K562 (cell line): Measurements from ENCODE around the gene PRRG4. TPM values are rescaled to one million over a fixed set of nuclear protein-coding genes. Genes with fewer than 3 reads are reported as not detected.
A peak's percentile ranks its signal among the peaks of the same experiment; 100 is the strongest.

Experiments used
- ATAC-seq: fragments of 200-7000 bp; cut with Tn5 transposase; 3 replicates; pipeline ENCODE4 v1.9.1; 2020; ENCODE audit warnings: moderate library complexity
- BruUV-seq: library from RNA; stranded (reverse); fragments of 400-500 nt; replicated peaks from 2 replicates; lab custom pipeline; 2021; lab: Mats Ljungman, UMichigan
- CTCF ChIA-PET: fragments of 300-600 bp; formaldehyde crosslinking; extraction: SDS; loops from one replicate; lab custom pipeline; 2021; ENCODE audit warnings: low intra/inter-chr PET ratio; lab: Yijun Ruan, JAX
- POLR2A ChIA-PET: fragments of 300-600, 350-650 bp; sonication (Branson Sonifier 250); formaldehyde crosslinking; extraction: SDS; loops from one replicate; lab custom pipeline; 2021; ENCODE audit warnings: antibody characterized with exemption, inconsistent platforms; lab: Yijun Ruan, JAX
- DNase-seq, 4 experiments: peaks; one replicate each; pipeline versions ENCODE4 v3.0.0 to v3.0.0-alpha.2; 2011 to 2018; ENCODE audit warnings: low spot score in 3 of 4, mixed read lengths in 3 of 4; ENCODE audit errors: extremely low read depth in 1 of 4
- FAIRE-seq: peaks from 2 replicates; lab custom pipeline; 2011; peaks lifted over from hg19 to GRCh38; lab: Jason Lieb, UNC
- H2AFZ ChIP-seq: 2 replicates; pipeline ENCODE4 v1.6.0; 2011; ENCODE audit warnings: low read depth, low read length, control low read depth, inconsistent platforms
- H3K27ac ChIP-seq: fragments of 200-600 bp; 3 replicates; pipeline ENCODE4 v1.8.0; 2011; ENCODE audit warnings: low read depth, mild to moderate bottlenecking, control low read depth, inconsistent platforms, low read length, moderate library complexity, mixed read lengths; ENCODE audit errors: extremely low read depth
- H3K27me3 ChIP-seq, 2 experiments: fragments of 300-600 bp in 1 of 2; 2 replicates in 1 of 2; 3 replicates in 1 of 2; pipeline versions ENCODE4 v1.6.0 to v1.8.0; 2011; ENCODE audit warnings: inconsistent platforms in 2 of 2, low read length in 2 of 2, mild to moderate bottlenecking in 1 of 2, mixed read lengths in 1 of 2, moderate library complexity in 1 of 2; ENCODE audit not compliant: control insufficient read depth in 2 of 2, insufficient read depth in 2 of 2
- H3K36me3 ChIP-seq: fragments of 300-600 bp; 3 replicates; pipeline ENCODE4 v1.8.0; 2011; ENCODE audit warnings: mild to moderate bottlenecking, low read length, inconsistent platforms; ENCODE audit not compliant: control insufficient read depth, insufficient read depth
- H3K4me1 ChIP-seq, 2 experiments: fragments of 200-600 bp in 1 of 2; replicated peaks in 1 of 2; 2 replicates in 1 of 2; 3 replicates in 1 of 2; pipeline versions ENCODE4 v1.5.1 to v1.8.0; 2011; ENCODE audit warnings: inconsistent platforms in 2 of 2, low read length in 2 of 2, mild to moderate bottlenecking in 1 of 2, mixed read lengths in 1 of 2, moderate library complexity in 1 of 2; ENCODE audit not compliant: control insufficient read depth in 2 of 2, insufficient read depth in 2 of 2
- H3K4me2 ChIP-seq: 2 replicates; pipeline ENCODE4 v1.6.1; 2011; ENCODE audit warnings: low read length, control low read depth, inconsistent platforms, mixed read lengths; ENCODE audit not compliant: insufficient read depth
- H3K4me3 ChIP-seq: fragments of 200-600 bp; sonication (generic), shearing (Covaris generic); 2 replicates; pipeline ENCODE4 v1.5.1; 2016; ENCODE audit warnings: control low read depth, inconsistent platforms
- H3K79me2 ChIP-seq: fragments of 200-600 bp; 3 replicates; pipeline ENCODE4 v1.8.0; 2011; ENCODE audit warnings: low read length, inconsistent platforms; ENCODE audit not compliant: control insufficient read depth, insufficient read depth
- H3K9ac ChIP-seq, 2 experiments: 2 replicates each; pipeline versions ENCODE4 v1.6.0 to v1.6.1; 2011; ENCODE audit warnings: low read depth in 2 of 2, low read length in 2 of 2, control low read depth in 1 of 2, inconsistent platforms in 1 of 2, mild to moderate bottlenecking in 1 of 2, mixed read lengths in 1 of 2; ENCODE audit not compliant: insufficient read depth in 1 of 2
- H3K9me1 ChIP-seq: one replicate; pipeline ENCODE4 v1.6.0; 2011; ENCODE audit warnings: inconsistent platforms, mild to moderate bottlenecking, low read length, moderate library complexity; ENCODE audit not compliant: control insufficient read depth, insufficient read depth
- H3K9me3 ChIP-seq: replicated peaks from 2 replicates; pipeline ENCODE4 v1.5.1; 2011; ENCODE audit warnings: low read depth, low read length, inconsistent platforms; ENCODE audit not compliant: control insufficient read depth, insufficient read depth
- H4K20me1 ChIP-seq: replicated peaks from 2 replicates; pipeline ENCODE4 v1.6.1; 2011; ENCODE audit warnings: low read length, inconsistent platforms, mixed read lengths; ENCODE audit not compliant: control insufficient read depth, insufficient read depth
- FOXA1 ChIP-seq: fragments of 450-650 bp; IDR thresholded peaks from 2 replicates; pipeline ENCODE4 v1.6.1; 2016; ENCODE audit warnings: mild to moderate bottlenecking, borderline replicate concordance
- MBD1 ChIP-seq: fragments of 250-450 bp; sonication (Bioruptor Pico); IDR thresholded peaks from 2 replicates; pipeline ENCODE4 v1.8.0; 2022; ENCODE audit warnings: inconsistent platforms
- PKNOX1 ChIP-seq: fragments of 450-650 bp; IDR thresholded peaks from 2 replicates; pipeline ENCODE4 v1.6.1; 2016
- TAF1 ChIP-seq: IDR thresholded peaks from 2 replicates; pipeline ENCODE4 v1.6.1; 2011; ENCODE audit warnings: mild to moderate bottlenecking, low read length, moderate library complexity; ENCODE audit not compliant: insufficient read depth, control insufficient read depth, severe bottlenecking; ENCODE audit errors: extremely low read depth
- TRIM24 ChIP-seq, 2 experiments: fragments of 450-650 bp; IDR thresholded peaks; 2 replicates each; pipeline ENCODE4 v1.6.1; 2016
- WGBS: fragments of 100-300 bp; shearing (Covaris generic); methylation state at CpG from one replicate; pipeline ENCODE4 v1.1.6; 2016; ENCODE audit warnings: low coverage, mixed read lengths; ENCODE audit not compliant: insufficient coverage; ENCODE audit errors: missing lambda C conversion rate; 5-methylcytosine and 5-hydroxymethylcytosine counted together
- in situ Hi-C: fragments of 300-500 bp; cut with MboI; formaldehyde crosslinking; loops from 4 replicates; pipeline ENCODE4 v1.15.0; 2018; ENCODE audit warnings: inconsistent platforms, mixed read lengths
- intact Hi-C: fragments of 100-400 bp; cut with micrococcal nuclease; formaldehyde crosslinking; loops from 2 replicates; pipeline ENCODE4 v1.14.2; 2022
- polyA plus RNA-seq, 8 experiments: library from polyadenylated mRNA; depleted of rRNA in 4 of 8; stranded (reverse) in 5 of 8; unstranded in 3 of 8; fragments of >200 nt; fragmentation: Nextera tagmentation in 2 of 8; fragmentation: Illumina TruSeq in 1 of 8; extraction: Ambion mirVana in 2 of 8; extraction: Trizol in 1 of 8; gene quantifications; 2 replicates each; pipeline versions ENCODE4 v1.2.1 to v1.2.3, GENCODE V29; 2011 to 2014; ENCODE audit warnings: inconsistent platforms in 1 of 8, missing spikeins in 1 of 8
- total RNA-seq, 7 experiments: library from RNA; depleted of rRNA in 6 of 7; stranded (reverse); fragments of >200 nt in 6 of 7; fragmentation: Illumina TruSeq in 2 of 7; extraction: Trizol in 2 of 7; gene quantifications; 2 replicates each; pipeline versions ENCODE4 v1.2.1 to v1.2.3, GENCODE V29; 2011 to 2021; ENCODE audit warnings: low replicate concordance in 1 of 7
- TF ChIP-seq, protein P1 (sequence below): fragments of 450-650 bp; IDR thresholded peaks from 2 replicates; pipeline ENCODE4 v1.6.1; 2017; ENCODE audit warnings: antibody characterized with exemption

The PRRG4 gene
- total and polyA plus RNA-seq, 9 of the 15 experiments (the other 6 are each of a cell fraction or from before 2014, with no cell fraction given) = not detected

DNA sequence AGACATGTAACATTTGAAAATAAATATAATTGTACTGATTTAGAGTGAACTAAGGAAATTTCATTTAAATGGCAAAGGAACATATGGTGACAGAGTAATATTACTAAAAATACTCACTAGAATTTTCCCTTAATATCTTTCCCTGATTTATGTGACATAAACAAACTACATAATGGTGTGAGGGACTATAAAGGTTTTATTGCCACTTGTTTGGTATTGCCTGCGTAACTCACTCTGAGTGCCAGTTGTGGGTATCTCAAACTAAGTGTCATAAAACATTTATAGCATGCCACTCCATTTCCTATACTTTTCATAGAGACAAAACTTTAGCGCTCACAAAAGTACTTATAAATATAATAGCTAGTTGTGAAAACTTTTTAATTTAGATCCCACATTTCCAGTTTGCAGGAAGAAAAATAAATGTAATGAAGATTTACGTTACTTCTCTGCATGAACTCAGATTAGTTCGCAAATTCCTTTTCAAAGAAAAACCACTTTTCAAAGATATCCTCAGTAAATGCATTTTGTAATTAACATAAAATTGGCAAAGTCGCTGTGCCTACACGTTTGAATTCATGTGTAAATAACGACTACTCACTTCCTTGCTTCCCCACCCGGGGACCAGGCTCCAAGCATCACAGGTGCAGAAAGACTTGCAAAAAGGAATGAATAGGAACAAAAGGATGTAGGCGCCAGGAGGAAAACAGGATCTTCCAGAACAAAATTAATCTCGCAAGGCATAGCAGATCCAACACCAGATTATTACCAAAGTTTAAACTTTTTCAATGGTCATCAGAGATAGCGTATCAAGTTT, 61.3 kb downstream of the PRRG4 start:
- peak overlapping the region; percentile 79 for H3K4me2 ChIP-seq
- no peaks in the 10 kb centered on the region for H3K27me3 ChIP-seq
- no TSS peak for BruUV-seq
- ATAC-seq (no peak), DNase-seq (peak in 1 of 4 experiments; percentile 12), FAIRE-seq (no peak)
- peak; percentile 39; the same call in 1 of the 2 replicates for TF ChIP-seq MBD1
- TF ChIP-seq FOXA1 = no peak
- no peak for TF ChIP-seq PKNOX1
- no peak for TF ChIP-seq TAF1
- TF ChIP-seq, protein P1, sequence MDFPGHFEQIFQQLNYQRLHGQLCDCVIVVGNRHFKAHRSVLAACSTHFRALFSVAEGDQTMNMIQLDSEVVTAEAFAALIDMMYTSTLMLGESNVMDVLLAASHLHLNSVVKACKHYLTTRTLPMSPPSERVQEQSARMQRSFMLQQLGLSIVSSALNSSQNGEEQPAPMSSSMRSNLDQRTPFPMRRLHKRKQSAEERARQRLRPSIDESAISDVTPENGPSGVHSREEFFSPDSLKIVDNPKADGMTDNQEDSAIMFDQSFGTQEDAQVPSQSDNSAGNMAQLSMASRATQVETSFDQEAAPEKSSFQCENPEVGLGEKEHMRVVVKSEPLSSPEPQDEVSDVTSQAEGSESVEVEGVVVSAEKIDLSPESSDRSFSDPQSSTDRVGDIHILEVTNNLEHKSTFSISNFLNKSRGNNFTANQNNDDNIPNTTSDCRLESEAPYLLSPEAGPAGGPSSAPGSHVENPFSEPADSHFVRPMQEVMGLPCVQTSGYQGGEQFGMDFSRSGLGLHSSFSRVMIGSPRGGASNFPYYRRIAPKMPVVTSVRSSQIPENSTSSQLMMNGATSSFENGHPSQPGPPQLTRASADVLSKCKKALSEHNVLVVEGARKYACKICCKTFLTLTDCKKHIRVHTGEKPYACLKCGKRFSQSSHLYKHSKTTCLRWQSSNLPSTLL = no peak
- no peak for TF ChIP-seq TRIM24 (IDR thresholded peaks at IDR 0.05)
- peak overlapping the region in 1 of 2 experiments; percentile 93; a peak in 2 of 4 replicates for H3K9ac ChIP-seq
- intact Hi-C loops = no loop called here
- peak overlapping the region; percentile 91 for H2AFZ ChIP-seq
- H3K4me3 ChIP-seq = peak overlapping the region; percentile 97; the same call in 1 of the 2 replicates
- H3K4me1 ChIP-seq = peaks cover 9 to 18% of the 10 kb centered on the region in 2 experiments; a peak in 3 of 5 replicates
- ChIA-PET POLR2A (interaction anchor here (0.7 to 1.4 kb wide), 2 partner anchors 10 to 11 kb away, joined by 4 read pairs; no protein-coding TSS in a partner anchor), CTCF (no interaction called here)
- H3K36me3 ChIP-seq = peaks cover 9% of the 10 kb centered on the region; the same call in 2 of the 3 replicates
- no peaks in the 10 kb centered on the region for H3K9me1 ChIP-seq
- H3K9me3 ChIP-seq = no peaks in the 10 kb centered on the region
- in situ Hi-C loops = no loop called here
- peaks cover 42% of the 10 kb centered on the region for H3K79me2 ChIP-seq
- peak overlapping the region; percentile 97; the same call in 1 of the 3 replicates for H3K27ac ChIP-seq
- no peaks in the 10 kb centered on the region for H4K20me1 ChIP-seq
- 59% methylated on average over 11 of the region's 11 CpGs for whole genome bisulfite sequencing
